Measurements from ENCODE around the gene PRSS53. TPM values are rescaled to one million over a fixed set of nuclear protein-coding genes. Genes with fewer than 3 reads are reported as not detected.

PRSS53 gene
- total RNA-seq, 1 donor, result 2.9 TPM

DNA sequence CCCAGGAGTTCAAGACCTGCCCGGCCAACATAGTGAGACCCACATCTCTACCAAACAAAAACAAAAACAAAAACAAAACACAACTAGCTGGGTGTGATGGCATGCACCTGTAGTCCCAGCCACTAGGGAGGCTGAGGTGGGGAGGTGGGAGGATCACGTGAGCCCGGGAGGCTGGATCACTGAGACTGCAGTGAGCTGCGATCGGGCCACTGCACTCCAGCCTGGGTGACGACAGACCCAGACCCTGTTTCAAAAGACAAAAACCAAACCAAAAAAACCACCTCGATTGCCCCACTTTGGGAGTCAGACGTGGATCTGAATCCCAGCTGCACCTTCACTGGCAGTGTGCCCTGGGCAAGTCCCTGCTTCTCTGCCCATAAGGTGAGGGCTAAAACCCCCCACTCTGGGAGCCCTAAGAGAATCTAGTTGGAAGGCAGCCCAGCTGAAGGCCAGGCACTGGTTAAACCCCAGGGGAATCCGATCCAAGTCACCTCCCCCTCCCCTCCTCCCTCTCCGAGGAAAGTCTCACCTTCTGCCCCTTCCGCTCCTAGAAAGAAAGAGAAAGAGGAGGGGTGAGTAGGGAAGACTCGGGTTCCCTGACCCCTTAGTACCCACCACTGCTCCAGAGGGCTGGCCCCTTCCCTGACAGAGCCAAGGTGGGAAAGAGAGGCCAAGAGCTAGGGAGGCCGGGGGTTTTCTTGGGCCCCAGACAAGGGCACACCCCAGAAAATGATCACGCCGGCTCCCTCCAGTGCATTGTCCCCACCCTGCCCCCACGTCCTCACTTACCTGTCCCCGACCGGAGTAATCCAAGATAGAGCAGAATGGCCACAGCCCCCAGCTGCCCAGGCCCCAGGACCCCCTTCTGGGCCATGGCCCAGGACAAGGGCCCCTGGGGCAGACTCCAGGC, 46.1 kb upstream of the PRSS53 start:
- Histone ChIP-seq H3K9me3 (ENCODE audit: low read depth, low read length) (no peaks in the 10 kb centered on the region), H3K36me3 (ENCODE audit: insufficient read depth, low read length) (no peaks in the 10 kb centered on the region), H3K79me2 (ENCODE audit: insufficient read depth, low read length) (no peaks in the 10 kb centered on the region), H4K20me1 (ENCODE audit: insufficient read depth, low read length) (no peaks in the 10 kb centered on the region), H3K4me3 (ENCODE audit: insufficient read depth, low read length) (no peak overlapping the region), H3K4me1 (ENCODE audit: insufficient read depth, low read length) (peaks cover 10% of the 10 kb centered on the region), H3K27me3 (ENCODE audit: insufficient read depth, low read length) (peaks cover 4% of the 10 kb centered on the region), H2AFZ (ENCODE audit: low read length) (no peak overlapping the region), H3K4me2 (ENCODE audit: insufficient read depth, low read length) (no peak overlapping the region), H3K27ac (ENCODE audit: low read depth, low read length) (no peak overlapping the region)
- TF ChIP-seq, protein P1, sequence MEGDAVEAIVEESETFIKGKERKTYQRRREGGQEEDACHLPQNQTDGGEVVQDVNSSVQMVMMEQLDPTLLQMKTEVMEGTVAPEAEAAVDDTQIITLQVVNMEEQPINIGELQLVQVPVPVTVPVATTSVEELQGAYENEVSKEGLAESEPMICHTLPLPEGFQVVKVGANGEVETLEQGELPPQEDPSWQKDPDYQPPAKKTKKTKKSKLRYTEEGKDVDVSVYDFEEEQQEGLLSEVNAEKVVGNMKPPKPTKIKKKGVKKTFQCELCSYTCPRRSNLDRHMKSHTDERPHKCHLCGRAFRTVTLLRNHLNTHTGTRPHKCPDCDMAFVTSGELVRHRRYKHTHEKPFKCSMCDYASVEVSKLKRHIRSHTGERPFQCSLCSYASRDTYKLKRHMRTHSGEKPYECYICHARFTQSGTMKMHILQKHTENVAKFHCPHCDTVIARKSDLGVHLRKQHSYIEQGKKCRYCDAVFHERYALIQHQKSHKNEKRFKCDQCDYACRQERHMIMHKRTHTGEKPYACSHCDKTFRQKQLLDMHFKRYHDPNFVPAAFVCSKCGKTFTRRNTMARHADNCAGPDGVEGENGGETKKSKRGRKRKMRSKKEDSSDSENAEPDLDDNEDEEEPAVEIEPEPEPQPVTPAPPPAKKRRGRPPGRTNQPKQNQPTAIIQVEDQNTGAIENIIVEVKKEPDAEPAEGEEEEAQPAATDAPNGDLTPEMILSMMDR (IDR thresholded peaks at IDR 0.05; ENCODE audit: extremely low read depth, low read depth, low read length), result no peak
- DNase-seq (ENCODE audit: insufficient read length, low spot score, missing footprints), result peak; percentile 77

DNA sequence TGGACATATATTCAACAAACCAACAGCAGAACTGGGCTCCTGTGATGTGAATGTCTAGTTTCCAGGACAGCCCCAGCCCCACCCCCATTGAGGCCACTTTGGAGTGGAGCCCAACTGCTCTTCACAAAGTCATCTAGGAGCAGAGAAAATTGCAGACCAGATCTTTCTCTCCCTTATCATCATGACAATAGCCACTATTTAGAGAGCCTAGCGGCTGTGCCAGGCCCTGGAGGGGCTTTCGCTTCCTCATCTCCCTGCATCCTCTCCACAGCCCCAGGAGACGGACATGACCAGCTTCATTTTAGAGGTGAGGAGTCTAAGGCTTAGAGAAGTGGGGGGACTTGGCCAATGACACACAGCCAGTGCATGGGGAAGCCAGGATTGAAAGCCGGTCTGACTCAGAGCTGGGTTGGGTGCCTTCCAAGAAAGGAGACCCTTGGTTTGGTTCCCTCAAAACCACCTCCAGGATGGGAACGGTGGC, 45.4 kb upstream of the PRSS53 start:
- peaks cover 10% of the 10 kb centered on the region for H3K4me1 ChIP-seq (ENCODE audit: insufficient read depth, low read length)
- H3K27me3 ChIP-seq (ENCODE audit: insufficient read depth, low read length), result peaks cover 4% of the 10 kb centered on the region
- H3K27ac ChIP-seq (ENCODE audit: low read depth, low read length), result no peak overlapping the region
- no peak overlapping the region for H3K4me3 ChIP-seq (ENCODE audit: insufficient read depth, low read length)
- no peaks in the 10 kb centered on the region for H3K36me3 ChIP-seq (ENCODE audit: insufficient read depth, low read length)
- H4K20me1 ChIP-seq (ENCODE audit: insufficient read depth, low read length), result no peaks in the 10 kb centered on the region
- H3K9me3 ChIP-seq (ENCODE audit: low read depth, low read length), result no peaks in the 10 kb centered on the region
- TF ChIP-seq, protein P1 (IDR thresholded peaks at IDR 0.05; ENCODE audit: extremely low read depth, low read depth, low read length), result no peak
- H2AFZ ChIP-seq (ENCODE audit: low read length), result no peak overlapping the region
- no peaks in the 10 kb centered on the region for H3K79me2 ChIP-seq (ENCODE audit: insufficient read depth, low read length)
- H3K4me2 ChIP-seq (ENCODE audit: insufficient read depth, low read length), result no peak overlapping the region
- peak; percentile 92 for DNase-seq (ENCODE audit: insufficient read length, low spot score, missing footprints)

DNA sequence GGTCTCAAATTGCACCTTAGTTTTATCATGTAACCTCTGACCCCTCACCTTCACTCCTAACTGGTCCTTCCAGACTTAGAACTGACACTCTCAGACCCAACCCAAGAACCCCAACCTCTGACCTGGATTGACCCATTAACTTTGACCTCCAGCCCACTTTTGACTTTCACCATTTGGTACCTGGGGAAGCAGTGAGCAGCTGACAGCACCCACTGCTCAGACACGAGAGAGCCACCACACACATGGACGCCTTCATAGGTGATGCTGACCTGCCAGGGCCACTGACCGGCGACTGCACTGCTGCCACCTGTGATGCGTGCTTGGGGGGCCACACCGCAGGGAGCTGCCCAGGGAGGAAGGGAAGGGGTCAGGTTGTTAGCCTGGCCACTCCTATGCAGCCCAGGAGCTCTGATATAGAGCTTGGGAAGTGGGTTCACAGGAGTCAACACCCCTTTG, 44.3 kb upstream of the PRSS53 start:
- Histone ChIP-seq H3K9me3 (ENCODE audit: low read depth, low read length) (no peaks in the 10 kb centered on the region), H4K20me1 (ENCODE audit: insufficient read depth, low read length) (no peaks in the 10 kb centered on the region)

More for the DNA sequence above, 44.3 kb upstream of the PRSS53 start:
- H2AFZ ChIP-seq (ENCODE audit: low read length), result no peak overlapping the region
- H3K4me2 ChIP-seq (ENCODE audit: insufficient read depth, low read length), result no peak overlapping the region
- H3K4me1 ChIP-seq (ENCODE audit: insufficient read depth, low read length), result peaks cover 4% of the 10 kb centered on the region
- TF ChIP-seq, protein P1 (IDR thresholded peaks at IDR 0.05; ENCODE audit: extremely low read depth, low read depth, low read length), result no peak
- H3K79me2 ChIP-seq (ENCODE audit: insufficient read depth, low read length), result no peaks in the 10 kb centered on the region
- peaks cover 4% of the 10 kb centered on the region for H3K27me3 ChIP-seq (ENCODE audit: insufficient read depth, low read length)
- peak; percentile 69 for DNase-seq (ENCODE audit: insufficient read length, low spot score, missing footprints)
- no peak overlapping the region for H3K4me3 ChIP-seq (ENCODE audit: insufficient read depth, low read length)
- peaks cover 5% of the 10 kb centered on the region for H3K36me3 ChIP-seq (ENCODE audit: insufficient read depth, low read length)
- no peak overlapping the region for H3K27ac ChIP-seq (ENCODE audit: low read depth, low read length)
